DND-41 (cell line): ENCODE results near the gene HDAC4.

ENCODE experiments used
- ATAC-seq: fragments of 200-7000 bp; cut with Tn5 transposase; 3 replicates; pipeline ENCODE4 v1.9.1; 2021; ENCODE audit warnings: low read depth; ENCODE audit not compliant: insufficient read depth
- DNase-seq: peaks from one replicate; pipeline ENCODE4 v3.0.0-alpha.2; 2020
- H2AFZ ChIP-seq: 2 replicates; pipeline ENCODE4 v1.6.0; 2012; ENCODE audit warnings: low read depth, low read length
- H3K27ac ChIP-seq: 2 replicates; pipeline ENCODE4 v1.5.1; 2012; ENCODE audit warnings: low read length, inconsistent platforms
- H3K27me3 ChIP-seq: fragments of 200-600 bp; sonication (generic); 2 replicates; pipeline ENCODE4 v1.6.0; 2012; ENCODE audit warnings: low read length, mild to moderate bottlenecking, inconsistent platforms; ENCODE audit not compliant: insufficient read depth, poor library complexity
- H3K36me3 ChIP-seq: 2 replicates; pipeline ENCODE4 v1.5.1; 2012; ENCODE audit warnings: low read length, inconsistent platforms; ENCODE audit not compliant: insufficient read depth
- H3K4me1 ChIP-seq: 2 replicates; pipeline ENCODE4 v1.5.1; 2012; ENCODE audit warnings: mild to moderate bottlenecking, low read length; ENCODE audit not compliant: insufficient read depth
- H3K4me2 ChIP-seq: 2 replicates; pipeline ENCODE4 v1.6.0; 2012; ENCODE audit warnings: mild to moderate bottlenecking, moderate library complexity, low read length, inconsistent platforms; ENCODE audit not compliant: insufficient read depth
- H3K4me3 ChIP-seq, 2 experiments: fragments of 200-600 bp in 1 of 2; shearing (Covaris generic) in 1 of 2; 2 replicates each; pipeline ENCODE4 v1.5.1; 2012 to 2016; ENCODE audit warnings: inconsistent platforms in 2 of 2, low read length in 2 of 2, mild to moderate bottlenecking in 2 of 2, low read depth in 1 of 2, moderate library complexity in 1 of 2
- H3K79me2 ChIP-seq: 2 replicates; pipeline ENCODE4 v1.6.0; 2012; ENCODE audit warnings: low read length, inconsistent platforms; ENCODE audit not compliant: insufficient read depth
- H3K9ac ChIP-seq: 2 replicates; pipeline ENCODE4 v1.6.0; 2012; ENCODE audit warnings: low read depth, mild to moderate bottlenecking, inconsistent platforms, low read length, moderate library complexity
- H3K9me3 ChIP-seq: 2 replicates; pipeline ENCODE4 v1.5.1; 2012; ENCODE audit warnings: low read length, moderate library complexity, mild to moderate bottlenecking, inconsistent platforms; ENCODE audit not compliant: insufficient read depth, severe bottlenecking
- H4K20me1 ChIP-seq: 2 replicates; pipeline ENCODE4 v1.6.0; 2012; ENCODE audit warnings: low read length; ENCODE audit not compliant: insufficient read depth
- CTCF ChIP-seq: IDR thresholded peaks from 2 replicates; pipeline ENCODE4 v1.5.1; 2012; ENCODE audit warnings: borderline replicate concordance, low read length, moderate library complexity, mild to moderate bottlenecking; ENCODE audit not compliant: poor library complexity, severe bottlenecking; ENCODE audit errors: extremely low read depth
- EZH2 ChIP-seq: IDR thresholded peaks from 3 replicates; pipeline ENCODE4 v1.6.1; 2012; ENCODE audit warnings: borderline replicate concordance, low read depth, mild to moderate bottlenecking, moderate library complexity, low read length, inconsistent platforms; ENCODE audit not compliant: severe bottlenecking

The HDAC4 gene

GRCh38 chr2:239341146-239341732, 59.6 kb downstream of the HDAC4 start:
- Histone ChIP-seq H3K4me2 (no peak overlapping the region), H3K27me3 (no peaks in the 10 kb centered on the region), H3K9ac (0 out of 2 replicates have a peak overlapping the region, but pooled peaks have one; percentile 6), H3K4me1 (peaks cover 88% of the 10 kb centered on the region), H3K4me3 (no peak overlapping the region), H2AFZ (no peak overlapping the region), H4K20me1 (peaks cover 82% of the 10 kb centered on the region), H3K27ac (peak overlapping the region; percentile 72), H3K9me3 (no peaks in the 10 kb centered on the region), H3K79me2 (peaks cover 100% of the 10 kb centered on the region), H3K36me3 (peaks cover 96% of the 10 kb centered on the region)
- TF ChIP-seq CTCF = no peak
- TF ChIP-seq EZH2 = no peak
- DNase-seq (peak; percentile 35), ATAC-seq (no peak)

GRCh38 chr2:239339726-239340601, 60.9 kb downstream of the HDAC4 start:
- H3K4me2 ChIP-seq = no peak overlapping the region
- H3K79me2 ChIP-seq = peaks cover 100% of the 10 kb centered on the region
- peak; percentile 71 for DNase-seq
- peak overlapping the region; percentile 5; the same call in 1 of the 2 replicates for H3K9ac ChIP-seq
- H3K9me3 ChIP-seq = no peaks in the 10 kb centered on the region
- ATAC-seq = peak; percentile 69
- peaks cover 70% of the 10 kb centered on the region for H4K20me1 ChIP-seq
- no peak overlapping the region for H3K4me3 ChIP-seq
- peaks cover 91% of the 10 kb centered on the region for H3K36me3 ChIP-seq
- peak overlapping the region; percentile 72 for H3K27ac ChIP-seq
- H2AFZ ChIP-seq = no peak overlapping the region
- H3K4me1 ChIP-seq = peaks cover 85% of the 10 kb centered on the region
- no peaks in the 10 kb centered on the region for H3K27me3 ChIP-seq
- TF ChIP-seq CTCF (no peak), EZH2 (no peak)

GRCh38 chr2:239339241-239339640, 61.6 kb downstream of the HDAC4 start:
- H4K20me1 ChIP-seq = peaks cover 63% of the 10 kb centered on the region

More at GRCh38 chr2:239339241-239339640, 61.6 kb downstream of the HDAC4 start:
- peaks cover 84% of the 10 kb centered on the region for H3K36me3 ChIP-seq
- no peaks in the 10 kb centered on the region for H3K9me3 ChIP-seq
- no peak for TF ChIP-seq CTCF
- TF ChIP-seq EZH2 = no peak
- no peak overlapping the region for H3K4me2 ChIP-seq
- DNase-seq = peak; percentile 5
- peaks cover 89% of the 10 kb centered on the region for H3K4me1 ChIP-seq
- H3K27me3 ChIP-seq = no peaks in the 10 kb centered on the region
- ATAC-seq = no peak
- H3K79me2 ChIP-seq = peaks cover 100% of the 10 kb centered on the region
- H3K4me3 ChIP-seq = no peak overlapping the region
- H3K27ac ChIP-seq = peak overlapping the region; percentile 72
- no peak overlapping the region; the same call in 1 of the 2 replicates for H3K9ac ChIP-seq
- no peak overlapping the region for H2AFZ ChIP-seq
